GM19099 (cell line): ENCODE data around the gene TTLL11.

Experiments
- POLR2A ChIP-seq: IDR thresholded peaks from 3 replicates; pipeline ENCODE4 v1.6.1; 2011; ENCODE audit warnings: low read depth; ENCODE audit not compliant: insufficient read length; ENCODE audit errors: extremely low read depth

Gene TTLL11

GRCh38 chr9:122084026-122084675 is 9.0 kb downstream of the TTLL11 start:
- no peak for TF ChIP-seq POLR2A

DNA sequence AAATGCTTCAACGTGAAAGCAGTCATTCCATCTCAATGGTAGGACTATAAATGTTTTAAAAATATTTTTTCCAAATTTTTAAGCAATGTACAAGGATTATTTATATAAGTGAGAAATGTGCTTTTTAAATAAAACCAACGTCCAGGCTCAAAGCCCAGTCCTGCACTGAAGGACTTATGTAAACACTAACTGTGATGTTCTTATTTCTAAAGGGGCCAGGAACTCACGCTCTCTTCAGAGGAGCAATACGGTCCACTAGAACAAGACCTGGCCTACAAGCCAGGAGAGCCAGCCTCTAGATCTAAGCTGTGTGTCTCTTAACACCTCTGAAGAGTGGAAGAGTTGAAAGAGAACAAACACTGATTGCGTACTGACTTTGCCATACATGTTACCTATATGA is 12.1 kb downstream of the TTLL11 start:
- TF ChIP-seq POLR2A, result no peak

GRCh38 chr9:122078557-122078956 is 14.6 kb downstream of the TTLL11 start:
- TF ChIP-seq POLR2A, result no peak

DNA sequence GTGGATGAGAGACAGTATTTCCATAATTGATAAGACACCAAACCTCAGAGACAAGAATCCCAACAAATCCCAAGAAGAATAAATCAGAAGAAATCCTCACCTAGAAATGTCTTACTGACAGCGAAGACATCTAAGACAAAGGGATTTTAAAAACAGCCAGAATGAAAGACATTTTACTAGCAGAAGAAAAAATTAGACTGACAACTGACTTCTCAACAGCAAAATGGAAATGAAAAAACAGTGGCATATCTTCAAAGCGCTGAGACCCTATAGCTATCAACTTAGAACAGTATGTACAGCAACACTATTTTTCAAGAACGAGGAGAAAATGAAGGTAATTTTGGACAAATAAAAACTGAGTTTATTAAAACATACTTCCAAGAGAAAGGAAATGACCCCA is 16.3 kb downstream of the TTLL11 start:
- TF ChIP-seq POLR2A, result no peak

DNA sequence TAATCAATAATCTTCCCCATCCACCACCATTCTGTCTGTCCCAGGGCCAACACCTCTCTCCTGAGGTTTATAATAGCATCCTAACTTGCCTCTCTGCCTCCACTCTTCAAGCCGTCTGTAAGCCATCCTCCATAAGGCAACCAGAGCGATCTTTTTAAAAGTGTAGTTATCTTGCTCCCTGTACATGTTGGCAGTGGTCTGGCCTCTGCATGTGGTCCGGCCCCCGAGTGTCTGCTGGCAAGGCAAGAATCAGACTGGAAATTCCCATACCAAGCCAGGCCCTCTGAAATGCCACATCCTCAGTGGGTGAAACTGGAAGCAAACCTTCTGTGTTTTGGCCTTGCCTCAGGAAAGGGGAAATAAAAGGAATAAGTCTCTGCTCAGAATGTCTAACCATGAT is 17.0 kb downstream of the TTLL11 start:
- no peak for TF ChIP-seq POLR2A

GRCh38 chr9:122075135-122076030 is 17.7 kb downstream of the TTLL11 start:
- no peak for TF ChIP-seq POLR2A

DNA sequence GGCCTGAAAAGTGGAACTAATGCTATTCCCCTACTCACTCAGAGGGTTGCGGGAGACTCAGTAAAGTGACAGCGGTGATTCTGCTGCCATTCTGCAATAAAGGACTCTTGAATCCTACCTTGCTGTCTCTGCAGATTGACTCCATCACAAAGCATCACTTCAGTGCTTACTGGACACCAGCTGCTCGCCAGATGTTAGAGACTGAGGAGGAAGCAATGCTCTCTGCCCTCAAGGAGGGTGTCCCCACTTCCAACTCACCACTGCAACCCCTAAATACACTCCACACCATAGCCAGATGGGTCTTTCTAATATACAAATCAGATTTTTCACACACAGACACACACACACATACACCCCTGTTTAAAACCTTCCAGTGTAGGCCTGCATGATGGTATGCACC is 21.4 kb downstream of the TTLL11 start:
- TF ChIP-seq POLR2A, result no peak

- no peak for TF ChIP-seq POLR2A
These were observed 22.2 kb downstream of the TTLL11 start for GRCh38 chr9:122070728-122071515.

GRCh38 chr9:122065923-122066629 is 27.0 kb downstream of the TTLL11 start:
- no peak for TF ChIP-seq POLR2A

GRCh38 chr9:122060481-122060880 is 32.6 kb downstream of the TTLL11 start:
- no peak for TF ChIP-seq POLR2A

DNA sequence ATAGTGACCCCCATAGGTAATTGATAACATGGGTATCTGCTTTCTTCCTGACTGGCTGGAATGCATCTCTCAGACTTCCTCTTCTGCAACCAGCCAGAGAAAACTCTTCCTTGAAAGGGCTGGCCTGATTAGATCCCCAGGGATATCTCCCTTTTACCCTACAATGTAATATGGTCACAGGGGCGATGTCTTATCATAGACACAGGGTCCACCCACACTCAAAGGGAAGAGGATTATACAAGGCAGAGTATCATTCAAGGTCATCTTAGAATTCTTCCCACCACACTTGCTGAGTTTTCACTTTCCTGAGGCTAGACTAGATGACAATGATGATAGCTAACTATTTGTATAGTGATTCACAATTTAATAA is 33.2 kb downstream of the TTLL11 start:
- no peak for TF ChIP-seq POLR2A

GRCh38 chr9:122059214-122059954 is 33.7 kb downstream of the TTLL11 start:
- TF ChIP-seq POLR2A, result no peak

DNA sequence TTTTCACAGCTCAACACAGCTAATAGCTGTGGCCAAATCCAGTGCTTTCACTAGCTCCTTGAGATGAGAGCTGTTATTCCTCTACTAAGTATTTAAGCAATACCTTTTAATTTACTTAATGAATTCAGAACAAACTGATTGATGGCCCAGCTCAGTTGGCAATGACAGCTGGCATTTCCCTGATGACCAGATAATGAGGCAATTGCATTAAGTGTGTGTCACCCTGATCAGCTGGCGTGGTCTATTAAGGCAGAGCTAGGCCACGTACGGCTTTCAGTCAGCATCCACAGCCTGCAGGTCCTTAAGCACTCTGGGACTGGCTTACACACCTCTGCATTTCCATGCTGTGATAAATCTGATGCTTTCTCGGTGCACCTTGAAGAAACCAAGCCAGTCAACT is 34.4 kb downstream of the TTLL11 start:
- TF ChIP-seq POLR2A, result no peak

DNA sequence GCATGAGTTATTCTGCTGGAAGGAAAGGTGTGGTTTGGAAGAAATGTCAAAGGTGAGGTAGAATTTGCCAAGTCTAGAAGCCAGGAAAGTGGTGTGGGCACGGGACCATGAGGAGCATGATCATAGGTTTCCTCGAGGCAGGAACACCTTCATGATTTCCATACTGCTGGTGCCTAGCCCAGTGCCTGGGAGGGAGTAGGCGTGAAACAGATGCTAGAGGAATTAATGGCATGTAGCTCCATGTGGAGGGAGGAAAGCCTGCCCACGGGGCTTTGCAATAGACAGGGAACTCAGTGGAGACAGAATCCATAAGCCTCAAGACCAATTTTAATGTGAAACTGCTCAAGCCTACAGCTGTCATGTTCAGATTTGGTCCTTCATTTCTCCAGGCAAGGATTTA is 35.1 kb downstream of the TTLL11 start:
- TF ChIP-seq POLR2A, result no peak
